Aorta (tissue), 5 donors: Measurements from ENCODE around the gene PPP2R5C. TPM values are rescaled to one million over a fixed set of nuclear protein-coding genes. Genes with fewer than 3 reads are reported as not detected.

Experiments
- ATAC-seq: fragments of 200-7000 bp; cut with Tn5 transposase; one replicate; pipeline ENCODE4 v1.9.1; 2022; ENCODE audit warnings: moderate library complexity; ENCODE audit not compliant: low FRiP score
- DNase-seq, 2 donors: peaks; one replicate each; pipeline ENCODE4 v3.0.0-alpha.2; 2020
- H3K27ac ChIP-seq, 2 donors: one replicate each; pipeline ENCODE4 v1.5.1; 2013; ENCODE audit warnings: low read length in 2 of 2, mild to moderate bottlenecking in 2 of 2, moderate library complexity in 2 of 2, control low read depth in 1 of 2, inconsistent platforms in 1 of 2, low read depth in 1 of 2
- H3K27me3 ChIP-seq, 2 donors: one replicate each; pipeline ENCODE4 v1.6.1; 2013; ENCODE audit warnings: control low read depth in 1 of 2, low read length in 1 of 2, mild to moderate bottlenecking in 1 of 2, moderate library complexity in 1 of 2; ENCODE audit not compliant: insufficient read depth in 2 of 2, control insufficient read depth in 1 of 2
- H3K36me3 ChIP-seq, 2 donors: one replicate each; pipeline ENCODE4 v1.6.1; 2013; ENCODE audit warnings: control low read depth in 1 of 2, low read length in 1 of 2, mild to moderate bottlenecking in 1 of 2; ENCODE audit not compliant: insufficient read depth in 2 of 2, control insufficient read depth in 1 of 2
- H3K4me1 ChIP-seq, 2 donors: one replicate each; pipeline ENCODE4 v1.6.1; 2013; ENCODE audit warnings: low read length in 2 of 2, control low read depth in 1 of 2, mild to moderate bottlenecking in 1 of 2, moderate library complexity in 1 of 2; ENCODE audit not compliant: insufficient read depth in 2 of 2, control insufficient read depth in 1 of 2
- H3K4me3 ChIP-seq, 2 donors: one replicate each; pipeline ENCODE4 v1.5.1; 2013; ENCODE audit warnings: low read length in 2 of 2, control low read depth in 1 of 2, mild to moderate bottlenecking in 1 of 2
- H3K9me3 ChIP-seq: one replicate; pipeline ENCODE4 v1.6.1; 2013; ENCODE audit warnings: mild to moderate bottlenecking, low read length; ENCODE audit not compliant: control insufficient read depth
- WGBS, 2 donors: extraction: QIAGEN DNeasy Blood & Tissue Kit; methylation state at CpG; one replicate each; pipeline ENCODE4 v1.1.7; 2013; 5-methylcytosine and 5-hydroxymethylcytosine counted together
- intact Hi-C, 2 donors: fragments of 100-400 bp; cut with DNase I; formaldehyde crosslinking; loops; one replicate each; pipeline versions ENCODE4 v1.14.2 to v1.15.0; 2022
- polyA plus RNA-seq, 2 donors: library from polyadenylated mRNA; stranded (reverse); fragments of 200-250 nt; gene quantifications; one replicate each; pipeline ENCODE4 v1.2.3, GENCODE V29; 2013
- total RNA-seq, 2 donors: library from RNA; stranded (reverse); fragmentation: NEBNext Ultra II Directional; extraction: Animal tissue kit (Norgen Biotek cat#: 25700); gene quantifications; one replicate each; pipeline ENCODE4 v1.2.1, GENCODE V29; 2021
- donor health status: healthy with polysubstance abuse.
- donor health status: Bipolar disorder and iron deficiency.
- donor health status: DM: no; HTN: no; CAD: no.
- donor health status: DM: no; HTN: no; CAD: no.
- donor health status: DM: yes; HTN: yes; CAD: no.

PPP2R5C gene
- total and polyA plus RNA-seq, 4 donors = 64.0 to 155 (median 115) TPM

DNA sequence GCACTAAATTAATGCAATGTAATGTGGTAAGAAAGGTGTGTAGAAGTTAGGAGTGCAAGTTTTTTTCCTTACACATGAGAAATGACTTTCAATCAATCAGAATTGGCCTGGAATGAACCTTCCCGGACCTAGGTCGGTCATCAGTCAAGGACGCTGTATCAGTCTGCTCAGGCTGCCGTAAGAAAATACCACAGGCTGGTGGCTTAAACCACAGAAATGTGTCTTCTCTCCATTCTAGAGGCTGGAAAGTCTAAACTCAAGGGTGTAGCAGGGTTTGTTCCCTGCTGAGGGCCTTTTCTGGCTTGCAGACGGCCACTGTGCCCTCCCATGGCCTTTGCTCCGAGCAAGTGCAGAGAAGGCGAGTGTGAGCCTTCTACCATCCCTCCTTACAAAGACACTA is 116.3 kb downstream of the PPP2R5C start:
- WGBS, 2 donors = 84 to 90% methylated on average over 7 of the region's 7 CpGs
- no peak for DNase-seq
- no peaks in the 10 kb centered on the region for H3K9me3 ChIP-seq
- H3K27me3 ChIP-seq = no peaks in the 10 kb centered on the region
- H3K4me3 ChIP-seq = no peak overlapping the region
- H3K4me1 ChIP-seq = no peaks in the 10 kb centered on the region
- H3K27ac ChIP-seq = no peak overlapping the region
- no peak for ATAC-seq
- intact Hi-C loops = no loop called here
- no peaks in the 10 kb centered on the region for H3K36me3 ChIP-seq

- intact Hi-C loops = no loop called here
- Histone ChIP-seq H3K27ac (no peak overlapping the region), H3K4me1 (no peaks in the 10 kb centered on the region), H3K36me3 (no peaks in the 10 kb centered on the region), H3K4me3 (no peak overlapping the region), H3K9me3 (no peaks in the 10 kb centered on the region), H3K27me3 (no peaks in the 10 kb centered on the region)
- WGBS, 2 donors = 93 to 96% methylated on average over 9 of the region's 9 CpGs
- ATAC-seq (no peak), DNase-seq (peak in 1 of 2 donors; percentile 36)
Measured at GRCh38 chr14:101878211-101878821, 116.8 kb downstream of the PPP2R5C start.

GRCh38 chr14:101878822-101879528 is 117.5 kb downstream of the PPP2R5C start:
- WGBS, 2 donors = 82% methylated on average over 17 to 18 of the region's 18 CpGs
- Histone ChIP-seq H3K9me3 (no peaks in the 10 kb centered on the region), H3K4me3 (no peak overlapping the region), H3K36me3 (peaks cover 3 to 5% of the 10 kb centered on the region in 2 donors), H3K4me1 (no peaks in the 10 kb centered on the region), H3K27me3 (no peaks in the 10 kb centered on the region), H3K27ac (no peak overlapping the region)
- ATAC-seq = peak; percentile 36
- intact Hi-C loops = no loop called here
- peak in 1 of 2 donors; percentile 33 for DNase-seq

- ATAC-seq (peak; percentile 17), DNase-seq (peak in 1 of 2 donors; percentile 33)
- H3K4me1 ChIP-seq = no peaks in the 10 kb centered on the region
- no peaks in the 10 kb centered on the region for H3K27me3 ChIP-seq
- H3K4me3 ChIP-seq = no peak overlapping the region
- no peak overlapping the region for H3K27ac ChIP-seq
- no peaks in the 10 kb centered on the region for H3K9me3 ChIP-seq
- H3K36me3 ChIP-seq = peaks cover 5 to 6% of the 10 kb centered on the region in 2 donors
- WGBS, 2 donors = 92 to 94% methylated on average over 15 of the region's 15 CpGs
- intact Hi-C loops = no loop called here
Measured at GRCh38 chr14:101879529-101880336, 118.2 kb downstream of the PPP2R5C start.

GRCh38 chr14:101881426-101881825 is 119.9 kb downstream of the PPP2R5C start:
- H3K27ac ChIP-seq = no peak overlapping the region
- intact Hi-C loops = no loop called here
- DNase-seq = no peak
- peaks cover 5 to 11% of the 10 kb centered on the region in 2 donors for H3K36me3 ChIP-seq
- H3K27me3 ChIP-seq = no peaks in the 10 kb centered on the region
- H3K4me3 ChIP-seq = no peak overlapping the region
- H3K4me1 ChIP-seq = no peaks in the 10 kb centered on the region
- no peak for ATAC-seq
- H3K9me3 ChIP-seq = no peaks in the 10 kb centered on the region
- 94 to 95% methylated on average over 11 of the region's 11 CpGs for WGBS, 2 donors

GRCh38 chr14:101882141-101882935 is 120.8 kb downstream of the PPP2R5C start:
- Histone ChIP-seq H3K27me3 (no peaks in the 10 kb centered on the region), H3K4me1 (no peaks in the 10 kb centered on the region), H3K27ac (no peak overlapping the region), H3K4me3 (no peak overlapping the region), H3K36me3 (peaks cover 5 to 11% of the 10 kb centered on the region in 2 donors), H3K9me3 (no peaks in the 10 kb centered on the region)
- ATAC-seq = no peak
- 95 to 96% methylated on average over 22 of the region's 22 CpGs for WGBS, 2 donors
- intact Hi-C loops = no loop called here
- DNase-seq = no peak

DNA sequence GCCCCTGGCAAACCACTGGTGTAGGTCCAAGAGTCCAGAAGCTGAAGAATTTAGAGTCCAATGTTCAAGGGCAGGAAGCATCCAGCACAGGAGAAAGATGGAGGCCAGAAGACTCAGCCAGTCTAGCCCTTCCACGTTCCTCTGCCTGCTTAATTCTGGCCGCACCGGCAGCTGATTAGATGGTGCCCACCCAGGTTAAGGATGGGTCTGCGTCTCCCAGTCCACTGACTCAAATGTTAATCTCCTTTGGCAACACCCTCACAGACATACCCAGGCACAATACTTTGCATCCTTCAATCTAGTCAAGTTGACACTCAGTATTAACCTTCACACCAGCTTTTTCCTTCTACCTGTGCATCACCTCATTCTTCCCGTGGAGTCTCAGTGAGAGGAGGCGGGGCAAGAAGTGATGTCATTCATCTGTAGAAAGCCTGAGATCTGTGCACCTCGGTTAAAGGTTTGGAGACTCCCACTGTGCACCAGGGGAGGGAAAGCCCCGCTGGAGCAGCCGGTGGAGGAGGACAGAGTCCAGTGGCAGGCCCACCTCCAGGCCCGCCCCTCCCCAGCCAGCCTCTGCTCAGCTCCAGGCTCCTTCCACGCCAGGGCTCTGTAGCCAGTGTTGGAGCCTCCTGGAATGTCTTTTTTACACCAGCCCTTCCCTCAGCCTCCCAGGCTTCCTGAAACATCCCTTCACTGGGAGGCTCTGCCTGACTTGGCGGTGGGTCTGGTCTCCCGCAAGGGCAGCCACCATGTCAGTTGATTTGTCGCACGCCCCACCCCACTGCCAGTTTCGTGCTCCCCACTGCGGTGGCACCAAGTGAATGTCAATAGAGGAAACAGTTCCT is 122.8 kb downstream of the PPP2R5C start:
- Histone ChIP-seq H3K27ac (no peak overlapping the region), H3K4me1 (no peaks in the 10 kb centered on the region), H3K27me3 (no peaks in the 10 kb centered on the region), H3K9me3 (no peaks in the 10 kb centered on the region), H3K4me3 (no peak overlapping the region), H3K36me3 (peaks cover 5 to 12% of the 10 kb centered on the region in 2 donors)
- DNase-seq (no peak), ATAC-seq (no peak)
- WGBS, 2 donors = 95 to 96% methylated on average over 17 of the region's 17 CpGs
- intact Hi-C loops = no loop called here
